GM18873 (cell line): ENCODE measurements around the gene LIMS1.
"Not testable (repeated sequence)": the region's sequence is repeated elsewhere in the genome, so short reads cannot be mapped to it uniquely, and the experiment has no call there.

ENCODE experiments used
- ATAC-seq: cut with Tn5 transposase; IDR thresholded peaks from one replicate; pipeline ENCODE4 v1.9.1; 2021; ENCODE audit warnings: mild to moderate bottlenecking, moderate library complexity, moderate number of reproducible peaks; ENCODE audit not compliant: unreplicated experiment, low FRiP score

LIMS1 gene

GRCh38 chr2:108533832-108534583, at the start of gene LIMS1:
TSS of gene LIMS1 (plus strand) at chr2:108534470. CDS start at chr2:108534563, 93 bp downstream.
- peak; percentile 87 for ATAC-seq

GRCh38 chr2:108485253-108485652, 49.0 kb upstream of the LIMS1 start:
- no peak for ATAC-seq

GRCh38 chr2:108490506-108491122, 43.7 kb upstream of the LIMS1 start:
- ATAC-seq = no peak

- ATAC-seq = no peak
Observed at GRCh38 chr2:108491848-108492247, 42.4 kb upstream of the LIMS1 start.

GRCh38 chr2:108492364-108492763, 41.9 kb upstream of the LIMS1 start:
- no peak for ATAC-seq

GRCh38 chr2:108496167-108496566, 38.1 kb upstream of the LIMS1 start:
- ATAC-seq = not testable (repeated sequence)

- ATAC-seq = not testable (repeated sequence)
Observed at GRCh38 chr2:108507620-108508019, 26.6 kb upstream of the LIMS1 start.

GRCh38 chr2:108512431-108512830, 21.8 kb upstream of the LIMS1 start:
- ATAC-seq = not testable (repeated sequence)

- ATAC-seq = not testable (repeated sequence)
Observed at GRCh38 chr2:108514478-108514877, 19.8 kb upstream of the LIMS1 start.

GRCh38 chr2:108524688-108525087, 9.6 kb upstream of the LIMS1 start:
- ATAC-seq = not testable (repeated sequence)

- ATAC-seq = not testable (repeated sequence)
Observed at GRCh38 chr2:108525258-108525657, 9.0 kb upstream of the LIMS1 start.

- no peak for ATAC-seq
Observed at GRCh38 chr2:108531674-108532055, 2.6 kb upstream of the LIMS1 start.

- peak; percentile 27 for ATAC-seq
Observed at GRCh38 chr2:108534584-108535356, 500 bp downstream of the LIMS1 start.

GRCh38 chr2:108535357-108535631, 1.0 kb downstream of the LIMS1 start:
- no peak for ATAC-seq

GRCh38 chr2:108536133-108536780, 2.0 kb downstream of the LIMS1 start:
- ATAC-seq = no peak

GRCh38 chr2:108536911-108537310, 2.6 kb downstream of the LIMS1 start:
- no peak for ATAC-seq

- ATAC-seq = no peak
Observed at GRCh38 chr2:108538000-108538625, 3.8 kb downstream of the LIMS1 start.

GRCh38 chr2:108541451-108541850, 7.2 kb downstream of the LIMS1 start:
- ATAC-seq = no peak

- no peak for ATAC-seq
Observed at GRCh38 chr2:108542071-108542470, 7.8 kb downstream of the LIMS1 start.

GRCh38 chr2:108547606-108548005, 13.3 kb downstream of the LIMS1 start:
- ATAC-seq = no peak
